ENCODE data around the gene MICA.
"Not testable (repeated sequence)": the region's sequence is repeated elsewhere in the genome, so short reads cannot be mapped to it uniquely, and the experiment has no call there.

The MICA gene

DNA sequence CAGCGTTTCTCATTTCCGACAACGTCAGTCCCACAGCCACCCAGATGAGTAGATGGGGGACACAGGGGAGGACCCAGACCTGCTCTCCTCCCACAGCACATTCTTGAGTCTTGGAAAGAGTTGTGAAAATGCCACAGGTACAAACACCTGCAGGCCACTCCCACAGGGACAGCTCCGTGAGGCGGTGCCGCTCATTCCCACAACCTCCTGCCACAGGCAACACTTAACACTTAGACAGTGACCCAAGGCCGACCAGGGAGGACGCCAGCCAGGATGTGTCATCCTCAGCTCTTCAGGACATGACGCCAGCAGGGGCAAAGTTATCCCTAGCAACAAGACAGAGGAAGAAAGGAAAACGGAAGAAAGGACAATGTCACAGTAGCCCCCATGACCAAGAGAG lies 23.5 kb upstream of the MICA start:
- DNase-seq (ENCODE audit: low read depth, low spot score) = no peak
- no peak overlapping the region for H3K27ac ChIP-seq

DNA sequence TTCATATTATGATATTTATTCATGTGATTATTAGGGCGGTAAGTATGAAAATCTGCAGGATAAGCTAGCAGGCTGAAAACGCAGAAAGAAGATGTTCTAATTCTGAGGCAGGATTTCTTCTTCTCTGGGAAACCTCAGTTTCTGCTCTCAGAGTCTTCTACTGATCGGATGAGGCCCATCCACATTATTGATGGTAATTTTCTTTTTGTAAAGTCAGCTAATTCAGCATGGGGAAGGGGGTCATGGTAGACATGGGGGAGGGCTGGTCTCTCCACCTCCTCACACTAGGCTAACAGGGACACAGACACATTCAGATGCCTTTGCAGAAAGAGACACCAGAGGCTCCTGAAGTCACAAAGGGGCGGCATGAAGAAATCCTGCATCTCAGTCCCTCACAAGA lies 21.7 kb upstream of the MICA start:
- no peak overlapping the region for H3K27ac ChIP-seq
- DNase-seq (ENCODE audit: low read depth, low spot score) = no peak

DNA sequence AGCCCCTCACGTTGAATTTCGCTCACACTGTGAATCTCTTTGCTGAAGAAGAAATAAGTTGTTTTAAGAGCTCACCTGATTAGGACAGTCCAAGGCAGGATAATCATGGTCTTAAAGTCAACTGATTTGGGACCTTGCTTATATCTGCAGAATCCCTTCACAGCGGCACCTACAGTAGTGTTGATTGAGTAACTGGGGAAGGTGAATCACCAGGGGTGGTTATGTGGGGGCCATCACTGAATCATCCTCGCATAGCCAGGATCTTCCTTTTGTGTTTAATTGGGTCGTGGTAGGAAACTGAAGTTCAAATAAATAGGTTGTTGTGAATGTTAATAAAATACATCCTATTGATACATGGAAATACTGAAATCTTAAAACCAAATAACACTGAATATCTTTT lies 20.2 kb upstream of the MICA start:
- DNase-seq (ENCODE audit: low read depth, low spot score) = no peak

DNA sequence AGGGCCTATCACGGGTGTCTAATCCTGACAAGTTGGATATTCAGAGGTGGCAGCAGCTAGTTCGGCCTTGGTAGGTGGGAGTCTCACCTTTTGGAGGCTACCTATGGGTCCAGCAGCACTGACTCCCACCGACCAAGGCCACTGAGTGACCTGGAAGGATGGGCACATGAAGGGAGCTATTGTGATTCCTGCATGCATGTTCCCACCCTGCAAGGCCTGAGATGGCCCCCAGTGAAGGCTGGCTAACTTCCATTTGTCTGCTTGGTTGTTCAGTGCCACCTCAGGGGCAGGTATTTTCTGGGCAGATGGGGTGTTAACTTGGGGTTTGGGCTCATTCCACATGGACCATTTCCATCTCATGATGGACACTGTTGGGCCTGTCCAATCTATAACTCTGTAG lies 18.4 kb upstream of the MICA start:
- no peak for DNase-seq (ENCODE audit: low read depth, low spot score)
- H3K27ac ChIP-seq = no peak overlapping the region

More for the DNA sequence above, 20.2 kb upstream of the MICA start:
- H3K27ac ChIP-seq = no peak overlapping the region

DNA sequence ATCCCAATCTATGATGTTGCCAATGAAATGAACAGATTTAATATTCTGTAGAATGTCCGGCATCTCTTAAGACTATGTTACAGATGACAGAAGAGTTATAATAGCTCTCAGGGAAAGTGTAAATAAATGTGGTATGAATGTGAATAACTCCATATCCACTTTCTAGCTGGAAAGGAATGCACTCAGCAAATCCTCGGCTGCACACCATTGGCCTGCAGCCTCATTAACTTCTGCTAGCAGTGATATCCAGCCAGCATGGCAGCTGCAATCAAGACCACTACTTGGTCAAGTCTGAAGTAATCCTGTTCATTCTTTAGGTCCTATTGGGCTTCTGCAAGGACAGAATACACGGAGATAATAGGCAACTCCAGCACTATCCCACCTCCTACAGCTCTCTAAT lies 17.3 kb upstream of the MICA start:
- no peak for DNase-seq (ENCODE audit: low read depth, low spot score)
- no peak overlapping the region for H3K27ac ChIP-seq

DNA sequence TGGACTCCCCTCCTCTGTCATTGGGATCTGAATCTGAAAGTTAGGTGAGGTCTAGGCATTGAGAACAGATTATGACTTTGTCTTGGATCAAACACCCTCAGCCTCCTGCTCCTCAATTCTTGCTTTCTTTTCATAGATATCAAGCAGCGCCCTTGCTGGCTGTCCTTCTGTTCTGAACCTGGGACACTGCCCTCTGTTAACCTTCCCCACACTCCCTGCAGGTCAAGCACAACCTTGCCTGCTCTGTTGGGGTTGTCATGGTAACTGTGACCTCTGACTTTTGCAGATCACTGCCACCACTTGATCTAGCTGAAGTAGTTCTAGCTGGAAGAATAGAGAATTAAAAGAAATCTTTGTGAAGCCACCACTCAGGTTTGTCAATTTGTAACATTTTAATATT lies 16.4 kb upstream of the MICA start:
- no peak overlapping the region for H3K27ac ChIP-seq

DNA sequence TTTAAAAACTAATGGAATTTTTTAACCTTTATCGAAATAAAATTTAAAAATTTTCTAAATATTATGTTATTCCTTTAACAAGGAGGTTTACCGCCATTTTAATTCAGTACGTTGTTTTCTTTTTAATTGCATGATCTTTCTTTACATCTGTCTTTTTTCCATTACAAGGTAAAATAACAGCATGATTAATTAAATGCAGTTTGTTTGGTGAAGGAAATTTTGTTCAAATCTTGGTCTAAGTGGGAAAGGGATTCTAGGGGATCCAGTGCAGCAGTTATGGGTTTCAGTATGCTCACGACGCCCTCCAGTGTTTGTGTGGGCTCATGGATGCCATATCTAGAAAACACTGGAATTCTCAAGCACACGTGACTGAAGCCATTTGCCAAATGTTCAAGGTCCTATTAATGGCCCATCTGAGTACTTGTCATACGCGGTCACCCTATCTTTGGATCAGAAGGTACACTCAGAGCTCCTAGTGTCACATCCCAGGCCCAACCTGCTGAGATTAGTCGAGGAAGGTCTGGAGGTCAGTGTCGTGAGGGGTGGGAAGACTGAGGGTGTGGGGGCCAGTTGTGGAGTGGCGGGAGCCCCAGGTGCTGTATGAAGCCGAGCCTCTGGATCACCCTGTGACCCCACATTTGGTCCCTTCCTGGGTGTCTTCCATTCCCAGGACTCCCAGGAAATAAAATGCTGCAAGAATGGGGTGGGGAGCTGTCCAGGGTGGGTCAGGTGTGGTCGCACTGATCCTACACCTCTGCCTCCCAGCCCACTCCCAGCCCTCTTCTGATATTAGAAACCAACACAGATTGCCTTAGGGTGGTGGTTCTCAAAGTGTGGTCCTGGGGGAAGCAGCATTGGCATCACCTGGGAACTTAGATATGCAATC lies 14.2 kb upstream of the MICA start:
- H3K27ac ChIP-seq; DNase-seq (ENCODE audit: low read depth, low spot score): not testable (repeated sequence)

More for the DNA sequence above, 16.4 kb upstream of the MICA start:
- no peak for DNase-seq (ENCODE audit: low read depth, low spot score)

DNA sequence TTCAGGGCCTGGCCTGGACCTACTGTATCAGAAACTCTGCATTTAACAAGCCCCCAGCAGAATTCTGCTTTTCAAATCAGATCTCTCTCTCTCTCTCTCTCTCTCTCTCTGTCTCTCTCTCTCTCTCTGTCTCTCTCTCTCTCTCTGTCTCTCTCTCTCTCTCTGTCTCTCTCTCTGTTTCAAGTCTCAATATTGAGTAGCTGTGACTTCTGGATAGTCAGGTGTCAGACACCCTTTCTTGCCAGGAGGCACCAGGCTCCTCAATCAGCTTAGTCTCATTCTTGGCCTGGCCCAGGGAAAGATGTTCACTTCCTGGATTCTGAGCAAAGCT lies 13.6 kb upstream of the MICA start:
- not testable (repeated sequence) for H3K27ac ChIP-seq; DNase-seq (ENCODE audit: low read depth, low spot score)

DNA sequence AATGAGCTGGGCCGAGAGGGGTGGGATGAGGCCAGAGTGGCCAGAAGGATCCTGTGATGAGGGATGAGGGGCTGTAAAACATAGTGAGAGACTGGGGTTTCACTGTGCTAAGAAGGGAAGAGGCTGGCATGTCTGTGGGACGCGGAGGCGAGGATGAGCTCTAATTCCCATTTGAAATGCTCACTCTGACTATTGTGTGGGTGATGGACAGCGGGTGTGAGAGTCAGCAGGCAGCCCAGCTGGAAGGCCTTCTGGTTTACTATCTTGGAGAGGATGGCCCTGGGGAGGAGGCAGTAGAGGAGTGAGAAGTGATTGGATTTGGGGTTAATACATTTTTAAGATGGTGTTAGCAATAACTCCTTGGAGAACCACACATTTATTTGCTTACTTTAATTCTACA lies 9.5 kb upstream of the MICA start:
- no peak for DNase-seq (ENCODE audit: low read depth, low spot score)
- no peak overlapping the region for H3K27ac ChIP-seq

DNA sequence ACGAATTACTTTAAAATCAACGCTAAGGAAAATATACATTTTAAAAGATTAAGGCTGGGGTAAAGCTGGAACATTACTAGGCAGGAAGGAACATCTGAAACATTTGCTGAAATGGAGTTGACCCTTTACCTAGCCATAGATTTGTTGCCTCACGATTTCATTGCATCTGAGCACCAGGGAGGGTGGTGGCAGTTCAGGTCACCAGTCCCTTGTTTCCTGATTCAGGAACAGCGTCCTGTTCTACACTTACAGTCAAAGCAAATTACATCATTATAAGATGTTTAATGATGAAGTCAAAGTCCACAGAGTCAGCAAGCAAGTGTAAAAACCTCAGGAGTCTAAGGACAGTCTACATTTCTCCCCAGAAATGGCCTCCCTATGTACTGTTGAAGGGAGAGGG lies 9.0 kb upstream of the MICA start:
- DNase-seq (ENCODE audit: low read depth, low spot score) = no peak
- H3K27ac ChIP-seq = no peak overlapping the region

DNA sequence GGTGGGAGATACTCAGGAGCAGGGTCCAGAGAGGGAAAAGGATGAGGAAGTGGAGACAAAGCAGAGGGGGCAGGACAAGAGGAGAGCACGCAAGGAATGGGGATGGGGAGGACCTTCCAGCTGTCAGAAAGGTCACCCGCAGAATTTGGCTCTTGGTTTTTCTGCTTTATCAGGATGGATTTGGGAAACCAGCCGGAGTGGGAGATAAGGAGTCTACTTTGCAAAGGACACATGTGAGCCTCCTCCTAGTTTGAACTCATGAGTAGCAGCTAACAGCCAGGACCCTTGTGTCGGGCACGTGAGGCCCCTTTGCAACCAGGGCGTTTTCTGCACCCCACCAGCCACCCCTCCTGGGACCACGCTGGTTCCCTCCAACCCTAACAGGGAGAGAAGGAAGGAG lies 7.6 kb upstream of the MICA start:
- no peak overlapping the region for H3K27ac ChIP-seq
- DNase-seq (ENCODE audit: low read depth, low spot score) = no peak

DNA sequence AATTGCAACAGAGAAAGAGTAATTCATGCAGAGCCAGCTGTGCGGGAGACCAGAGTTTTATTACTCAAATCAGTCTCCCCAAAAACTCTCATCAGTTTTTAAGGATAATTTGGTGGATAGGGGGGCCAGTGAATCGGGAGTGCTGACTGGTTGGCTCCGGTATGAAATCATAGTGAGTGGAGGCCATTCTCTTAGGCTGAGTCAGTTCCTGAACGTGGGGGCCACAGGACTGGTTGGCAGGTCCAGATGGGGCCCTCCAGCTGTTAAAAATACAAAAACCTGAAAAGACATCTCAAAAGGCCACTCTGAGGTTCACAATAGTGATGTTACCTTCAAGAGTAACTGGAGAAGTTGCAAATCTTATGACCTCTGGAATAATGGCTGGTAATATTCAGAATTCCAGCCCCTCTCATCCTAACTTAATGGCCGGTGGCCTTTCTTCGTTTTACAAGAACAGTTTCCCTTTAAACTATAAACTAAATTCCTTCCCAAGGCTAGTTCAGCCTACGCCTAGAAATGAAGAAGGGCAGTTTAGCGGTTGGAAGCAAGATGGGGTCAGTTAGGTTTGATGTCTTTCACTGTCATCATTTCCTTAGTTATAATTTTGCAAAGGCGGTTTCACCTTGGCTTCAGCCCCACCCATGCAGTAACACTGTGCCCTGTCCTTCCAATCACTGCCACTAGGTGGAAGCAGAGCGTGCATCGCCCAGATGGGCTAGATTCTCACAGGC lies 6.8 kb upstream of the MICA start:
- DNase-seq (ENCODE audit: low read depth, low spot score) = no peak
- H3K27ac ChIP-seq = no peak overlapping the region

DNA sequence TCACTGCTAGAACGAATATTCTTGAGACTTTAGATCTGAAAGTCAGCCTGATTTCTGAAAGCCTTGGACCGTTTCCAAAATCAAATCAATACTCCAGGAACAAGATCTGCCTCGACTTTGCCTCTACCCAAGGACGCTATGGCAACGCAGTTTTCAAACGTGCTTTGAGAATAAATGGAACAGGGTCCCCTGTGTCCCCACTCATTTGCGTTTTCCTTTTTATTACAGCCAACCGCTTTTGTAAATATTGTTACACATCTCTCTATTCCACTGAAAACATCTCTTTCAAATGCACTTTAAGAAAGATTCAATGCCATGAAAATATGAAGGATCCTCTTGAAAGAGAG lies 6.3 kb upstream of the MICA start:
- not testable (repeated sequence) for H3K27ac ChIP-seq; DNase-seq (ENCODE audit: low read depth, low spot score)

DNA sequence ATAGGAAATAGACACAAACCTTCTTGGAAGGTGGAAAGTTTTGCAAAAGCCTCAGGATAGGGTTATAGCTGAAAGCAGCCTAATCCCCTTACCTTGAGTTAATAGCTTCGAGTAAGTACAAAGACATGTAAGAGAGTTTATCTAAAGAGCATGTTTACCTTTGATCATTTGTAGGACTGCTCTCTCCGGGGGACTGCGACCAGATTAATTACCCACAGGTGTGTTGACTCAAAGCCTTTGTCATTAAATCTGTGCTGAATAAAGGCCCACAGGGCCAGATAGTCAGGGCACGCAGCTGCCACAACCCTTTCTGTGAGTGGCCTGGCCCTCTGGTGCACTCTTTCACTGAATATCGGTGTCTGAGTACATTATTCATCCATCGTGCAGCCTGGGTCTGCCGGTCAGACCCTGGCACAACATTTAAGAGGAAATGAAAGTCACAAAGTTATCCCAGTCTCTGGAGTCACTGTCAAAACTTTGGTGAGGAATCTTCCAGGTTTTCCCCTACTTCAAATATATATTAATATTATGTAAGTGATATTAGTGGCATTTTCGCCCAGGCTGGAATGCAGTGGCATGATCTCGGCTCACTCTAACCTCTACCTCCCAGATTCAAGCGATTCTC lies 5.4 kb upstream of the MICA start:
- H3K27ac ChIP-seq = no peak overlapping the region
- DNase-seq (ENCODE audit: low read depth, low spot score) = no peak

DNA sequence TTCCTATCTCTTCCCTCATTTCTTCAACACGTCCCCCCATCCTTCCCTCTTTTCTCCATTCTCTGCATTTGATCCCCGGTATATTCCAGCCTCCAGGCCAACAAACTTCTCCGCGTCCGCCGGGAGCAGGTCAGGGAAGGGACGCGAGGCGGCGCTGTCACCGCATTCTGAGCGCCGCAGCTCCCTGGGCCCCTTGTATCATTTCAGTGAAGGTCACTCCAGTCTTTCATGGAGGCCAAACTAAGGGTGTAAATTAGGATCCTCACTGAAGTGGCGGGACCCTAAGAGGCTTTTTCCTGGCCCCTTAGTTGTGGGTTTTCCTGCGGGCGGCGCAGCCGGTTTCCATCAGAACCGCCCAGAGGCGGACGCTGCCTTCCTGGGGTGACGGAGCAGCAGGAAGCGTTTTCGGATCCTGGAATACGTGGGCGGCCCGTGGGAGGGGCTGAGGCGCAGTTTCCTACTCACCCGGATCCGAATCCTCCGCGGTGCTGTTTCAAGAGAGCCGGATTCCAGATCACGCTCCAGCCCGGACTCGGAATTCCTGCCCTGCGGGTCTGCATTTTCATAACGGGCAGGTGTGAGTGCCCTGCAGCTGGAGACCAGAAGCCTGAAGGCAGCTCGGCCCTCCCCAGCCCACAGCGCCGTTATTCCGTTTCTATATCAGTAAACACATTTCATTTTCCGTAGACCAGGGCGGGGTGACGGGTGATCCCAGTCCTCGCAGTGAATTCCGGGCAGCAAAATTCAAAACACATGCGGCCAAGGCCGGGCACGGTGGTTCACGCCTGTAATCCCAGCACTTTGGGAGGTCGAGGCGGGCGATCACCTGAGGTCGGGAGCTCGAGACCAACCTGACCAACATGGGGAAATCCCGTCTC lies 3.6 kb upstream of the MICA start:
- H3K27ac ChIP-seq = peak overlapping the region; percentile 89
- DNase-seq (ENCODE audit: low read depth, low spot score) = peak; percentile 68

DNA sequence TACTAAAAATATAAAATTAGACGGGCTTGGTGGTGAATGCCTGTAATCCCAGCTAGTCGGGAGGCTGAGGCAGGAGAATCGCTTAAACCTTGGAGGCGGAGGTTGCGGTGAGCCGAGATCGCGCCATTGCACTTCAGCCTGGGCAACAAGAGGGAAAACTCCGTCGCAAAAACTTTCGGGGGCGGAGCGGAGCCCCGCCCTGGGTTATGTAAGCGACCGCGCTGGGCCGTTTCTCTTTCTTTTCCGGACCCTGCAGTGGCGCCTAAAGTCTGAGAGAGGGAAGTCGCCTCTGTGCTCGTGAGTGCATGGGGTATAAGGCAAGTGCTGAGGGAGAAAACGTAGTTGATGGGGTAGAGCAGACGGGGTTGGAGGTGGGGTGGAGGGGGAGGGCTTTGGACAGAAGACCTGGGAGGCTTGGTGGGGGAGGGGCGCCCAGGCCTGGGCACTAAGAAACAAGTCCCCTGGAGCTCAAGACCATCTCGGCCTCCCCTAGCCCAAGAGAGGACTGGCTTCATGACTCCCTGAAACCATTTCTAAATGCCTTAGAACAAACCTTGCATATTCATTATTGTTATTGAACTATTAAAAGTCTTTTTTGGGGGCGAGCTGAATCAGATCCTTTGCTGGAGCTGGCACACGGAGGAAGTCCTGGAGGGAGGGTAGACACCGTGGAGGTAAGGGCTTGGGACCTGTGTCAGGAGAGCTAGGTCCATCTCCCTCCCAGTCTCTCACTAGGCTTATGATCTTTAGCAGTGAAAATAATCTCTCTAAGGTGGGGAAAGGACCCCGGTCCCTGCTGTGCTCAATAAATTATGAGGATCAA lies 2.7 kb upstream of the MICA start:
- DNase-seq (ENCODE audit: low read depth, low spot score) = no peak
- peak overlapping the region; percentile 89 for H3K27ac ChIP-seq

DNA sequence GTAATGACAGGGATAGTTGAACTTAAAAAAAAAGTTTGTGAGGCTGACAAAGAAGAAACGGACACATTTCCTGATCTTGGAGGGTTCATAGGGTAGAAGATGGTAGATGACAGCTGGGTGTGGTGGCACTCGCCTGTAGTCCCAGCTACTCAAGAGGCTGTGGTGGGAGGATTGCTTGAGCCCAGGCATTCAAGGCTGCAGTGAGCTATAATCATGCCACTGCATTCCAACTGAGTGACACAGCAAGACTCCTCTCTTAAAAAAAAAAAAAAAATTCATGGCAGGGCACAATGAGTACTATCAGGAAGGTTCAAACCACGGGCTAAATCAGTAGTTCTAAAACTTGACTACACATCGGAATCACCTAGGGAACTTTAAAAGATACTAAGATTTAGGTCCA lies 2.0 kb upstream of the MICA start:
- DNase-seq (ENCODE audit: low read depth, low spot score) = peak; percentile 36
- H3K27ac ChIP-seq = peak overlapping the region; percentile 89

DNA sequence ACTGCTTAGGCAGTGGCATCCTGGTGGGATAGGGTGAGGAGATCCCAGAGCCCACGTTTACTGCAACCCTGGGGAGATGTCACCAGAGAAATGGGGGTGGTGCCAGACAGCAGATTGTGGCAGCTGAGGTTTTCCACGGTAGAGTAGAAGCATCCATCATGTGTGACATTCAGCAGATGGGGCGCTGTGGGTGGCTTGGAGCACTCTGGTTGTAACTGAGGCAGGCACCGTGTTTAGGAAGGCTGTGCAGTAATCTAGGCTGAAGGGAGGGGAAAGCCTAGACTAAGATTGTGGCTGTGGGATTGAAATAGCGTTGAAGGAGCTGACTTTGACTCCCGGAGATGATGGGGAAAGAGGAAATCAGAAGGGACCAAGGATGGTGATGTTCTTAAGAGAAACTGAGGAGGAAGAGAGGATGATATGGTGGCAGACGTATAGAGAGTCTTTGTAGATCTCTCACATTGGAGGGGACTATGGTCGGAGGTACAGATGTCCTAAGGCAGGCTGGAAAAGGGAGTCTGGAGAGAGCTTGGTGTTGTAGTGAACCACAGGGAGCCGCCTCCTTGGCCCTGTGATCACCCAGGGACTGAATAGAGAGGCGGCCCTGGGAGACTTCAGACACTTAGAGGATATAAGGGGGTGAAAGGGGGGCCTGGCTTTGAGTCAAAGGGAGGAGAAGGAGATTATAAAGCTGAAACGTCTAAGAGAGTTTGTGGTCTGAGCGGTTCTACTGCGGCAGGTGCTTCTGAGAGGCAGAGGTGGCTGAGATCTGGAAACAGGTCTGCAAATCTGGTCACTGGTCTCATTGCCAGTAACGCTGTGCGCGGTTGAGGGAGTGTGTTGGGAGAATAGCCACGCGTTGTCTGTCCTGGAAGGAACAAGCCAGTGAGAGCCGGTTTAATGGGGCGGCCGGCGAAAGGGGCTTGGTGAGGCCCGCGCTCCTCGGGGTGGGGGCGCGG lies 792 bp upstream of the MICA start:
- H3K27ac ChIP-seq = peak overlapping the region; percentile 89
- DNase-seq (ENCODE audit: low read depth, low spot score) = no peak

DNA sequence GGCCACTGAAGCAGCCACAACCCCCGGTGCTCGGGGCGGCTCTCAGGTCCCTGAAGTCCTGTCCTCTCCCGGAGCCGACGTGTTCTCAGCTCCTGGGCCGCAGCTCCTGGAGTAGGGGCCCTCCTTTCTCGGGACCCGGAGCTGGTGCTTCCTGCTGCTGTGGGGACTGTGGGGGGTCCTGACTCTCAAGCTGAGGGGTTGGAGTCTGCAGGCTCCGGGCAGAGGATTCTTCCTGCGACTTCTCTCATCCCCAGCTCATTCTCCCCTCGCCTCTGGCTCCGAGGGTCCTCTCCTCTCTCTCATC lies 618 bp downstream of the MICA start:
- peak overlapping the region; percentile 89 for H3K27ac ChIP-seq
- not testable (repeated sequence) for DNase-seq (ENCODE audit: low read depth, low spot score)
